GM12892 (cell line): ENCODE measurements around the gene LYSMD1.

ENCODE experiments used
- POLR2A ChIP-seq: IDR thresholded peaks from 2 replicates; pipeline ENCODE4 v1.6.1; 2011; ENCODE audit warnings: low read depth, low read length, control low read depth
- TAF1 ChIP-seq: IDR thresholded peaks from 2 replicates; pipeline ENCODE4 v1.6.1; 2011; ENCODE audit warnings: low read depth, mild to moderate bottlenecking, control low read depth, low read length, borderline replicate concordance

DNA sequence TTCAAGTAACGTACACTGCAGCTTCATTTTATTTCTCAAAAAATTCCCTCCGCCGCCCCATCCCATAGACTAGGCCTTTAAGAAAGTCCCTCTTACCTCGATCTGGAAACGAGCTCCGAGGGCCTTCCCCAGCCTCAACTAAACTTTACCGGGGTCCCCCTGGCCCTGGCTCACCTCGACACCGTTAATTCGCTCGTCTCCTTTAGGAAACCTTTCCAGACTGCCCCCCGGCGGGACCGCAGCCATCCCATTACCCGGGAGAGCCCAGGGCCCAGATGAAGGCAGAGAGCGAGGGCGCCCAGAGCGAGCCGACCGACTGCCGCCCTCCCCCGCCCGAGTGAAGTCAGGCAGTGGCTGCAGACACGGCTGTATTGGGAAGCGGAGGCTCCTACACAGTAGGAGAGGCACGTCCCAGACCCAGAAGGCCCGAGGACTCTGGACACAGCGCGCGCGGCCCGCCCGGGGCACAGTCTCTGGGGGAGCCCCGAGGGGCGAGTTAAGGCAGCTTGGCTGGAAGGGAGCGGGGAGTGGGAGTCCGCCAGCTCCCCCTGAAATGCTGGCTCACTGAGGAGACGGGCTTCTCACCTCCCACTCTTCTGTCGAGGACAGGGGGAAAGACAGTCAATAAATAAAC lies 33.9 kb downstream of the LYSMD1 start:
- TF ChIP-seq TAF1 (no peak), POLR2A (no peak)
